Epithelial cell of esophagus (primary cell): ENCODE measurements around the gene DSCAML1.
"Not testable (repeated sequence)": the region's sequence is repeated elsewhere in the genome, so short reads cannot be mapped to it uniquely, and the experiment has no call there.

Experiments
- DNase-seq: peaks from one replicate; pipeline ENCODE4 v3.0.0; 2010; ENCODE audit warnings: low read depth
- H3K4me3 ChIP-seq: 2 replicates; pipeline ENCODE4 v1.5.1; 2011; ENCODE audit warnings: mild to moderate bottlenecking, low read length, control low read depth
- TF ChIP-seq, protein P1 (sequence below): IDR thresholded peaks from 2 replicates; pipeline ENCODE4 v1.5.1; 2011; ENCODE audit warnings: low read depth, mild to moderate bottlenecking, low read length, control low read depth, inconsistent platforms; ENCODE audit not compliant: insufficient read depth; ENCODE audit errors: missing control alignments

Gene DSCAML1

DNA sequence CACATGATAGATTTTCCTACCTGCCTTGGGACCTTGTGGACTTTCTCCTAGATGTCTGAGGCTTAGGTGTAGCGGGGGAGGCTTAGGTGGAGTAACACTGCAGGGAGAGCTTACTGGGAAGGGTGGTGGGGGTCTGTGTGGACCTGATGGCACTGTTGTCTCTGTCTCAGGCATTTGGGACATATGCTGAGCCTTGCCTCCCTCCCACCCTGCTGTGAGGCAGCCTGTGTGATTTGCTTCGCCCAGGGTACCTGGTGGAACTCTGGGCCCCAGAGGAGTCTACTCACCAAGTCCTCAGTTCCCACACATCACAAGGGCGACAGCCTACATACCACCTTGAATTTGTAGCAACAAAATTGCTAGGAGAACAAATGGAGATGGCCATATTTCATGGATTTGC is 388.7 kb downstream of the DSCAML1 start:
- TF ChIP-seq, protein P1, sequence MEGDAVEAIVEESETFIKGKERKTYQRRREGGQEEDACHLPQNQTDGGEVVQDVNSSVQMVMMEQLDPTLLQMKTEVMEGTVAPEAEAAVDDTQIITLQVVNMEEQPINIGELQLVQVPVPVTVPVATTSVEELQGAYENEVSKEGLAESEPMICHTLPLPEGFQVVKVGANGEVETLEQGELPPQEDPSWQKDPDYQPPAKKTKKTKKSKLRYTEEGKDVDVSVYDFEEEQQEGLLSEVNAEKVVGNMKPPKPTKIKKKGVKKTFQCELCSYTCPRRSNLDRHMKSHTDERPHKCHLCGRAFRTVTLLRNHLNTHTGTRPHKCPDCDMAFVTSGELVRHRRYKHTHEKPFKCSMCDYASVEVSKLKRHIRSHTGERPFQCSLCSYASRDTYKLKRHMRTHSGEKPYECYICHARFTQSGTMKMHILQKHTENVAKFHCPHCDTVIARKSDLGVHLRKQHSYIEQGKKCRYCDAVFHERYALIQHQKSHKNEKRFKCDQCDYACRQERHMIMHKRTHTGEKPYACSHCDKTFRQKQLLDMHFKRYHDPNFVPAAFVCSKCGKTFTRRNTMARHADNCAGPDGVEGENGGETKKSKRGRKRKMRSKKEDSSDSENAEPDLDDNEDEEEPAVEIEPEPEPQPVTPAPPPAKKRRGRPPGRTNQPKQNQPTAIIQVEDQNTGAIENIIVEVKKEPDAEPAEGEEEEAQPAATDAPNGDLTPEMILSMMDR, result no peak

DNA sequence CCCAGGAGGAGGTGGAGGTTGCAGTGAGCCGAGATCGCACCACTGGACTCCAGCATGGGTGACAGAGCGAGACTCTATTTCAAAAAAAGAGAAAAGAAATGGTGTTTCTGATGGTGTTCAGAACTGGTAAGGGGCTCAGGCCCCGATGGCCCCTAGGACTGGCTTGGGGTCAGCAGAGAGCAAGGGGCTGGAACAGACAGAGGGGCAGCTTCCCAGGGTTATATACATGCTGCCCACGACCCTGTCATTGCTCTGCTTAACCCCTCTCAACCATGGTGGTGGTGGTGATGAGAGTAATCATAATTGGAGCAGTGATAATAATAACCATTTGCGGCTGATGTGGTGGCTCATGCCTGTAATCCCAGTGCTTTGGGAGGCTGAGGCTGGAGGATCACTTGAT is 390.0 kb downstream of the DSCAML1 start:
- TF ChIP-seq, protein P1, result no peak
- DNase-seq, result no peak
- H3K4me3 ChIP-seq, result no peak overlapping the region

More for the DNA sequence above, 388.7 kb downstream of the DSCAML1 start:
- H3K4me3 ChIP-seq, result no peak overlapping the region
- DNase-seq, result no peak

- DNase-seq, result not testable (repeated sequence)
These were observed 391.1 kb downstream of the DSCAML1 start for GRCh38 chr11:117405898-117406297.

GRCh38 chr11:117399100-117399840 is 397.7 kb downstream of the DSCAML1 start:
- H3K4me3 ChIP-seq, result not testable (repeated sequence)

More at GRCh38 chr11:117405898-117406297, 391.1 kb downstream of the DSCAML1 start:
- H3K4me3 ChIP-seq, result not testable (repeated sequence)

DNA sequence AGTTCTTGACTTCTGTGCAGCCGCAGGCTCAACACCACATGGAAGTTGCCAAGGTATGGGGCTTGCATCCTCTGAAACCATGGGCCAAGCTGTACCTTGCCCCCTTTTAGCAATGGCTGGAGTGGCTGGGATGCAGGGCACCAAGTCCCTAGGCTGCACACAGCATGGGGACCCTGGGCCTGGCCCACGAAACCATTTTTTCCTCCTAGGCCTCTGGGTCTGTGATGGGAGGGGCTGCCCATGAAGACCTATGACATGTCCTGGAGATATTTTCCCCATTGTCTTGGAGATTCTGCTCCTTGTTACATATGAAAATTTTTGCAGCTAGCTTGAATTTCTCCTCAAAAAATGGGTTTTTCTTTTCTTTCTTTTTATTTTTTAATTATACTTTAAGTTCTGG is 398.4 kb downstream of the DSCAML1 start:
- not testable (repeated sequence) for DNase-seq, H3K4me3 ChIP-seq

More at GRCh38 chr11:117399100-117399840, 397.7 kb downstream of the DSCAML1 start:
- DNase-seq, result not testable (repeated sequence)

GRCh38 chr11:117396970-117397369 is 400.0 kb downstream of the DSCAML1 start:
- TF ChIP-seq, protein P1, result no peak
- H3K4me3 ChIP-seq, result no peak overlapping the region
- no peak for DNase-seq

DNA sequence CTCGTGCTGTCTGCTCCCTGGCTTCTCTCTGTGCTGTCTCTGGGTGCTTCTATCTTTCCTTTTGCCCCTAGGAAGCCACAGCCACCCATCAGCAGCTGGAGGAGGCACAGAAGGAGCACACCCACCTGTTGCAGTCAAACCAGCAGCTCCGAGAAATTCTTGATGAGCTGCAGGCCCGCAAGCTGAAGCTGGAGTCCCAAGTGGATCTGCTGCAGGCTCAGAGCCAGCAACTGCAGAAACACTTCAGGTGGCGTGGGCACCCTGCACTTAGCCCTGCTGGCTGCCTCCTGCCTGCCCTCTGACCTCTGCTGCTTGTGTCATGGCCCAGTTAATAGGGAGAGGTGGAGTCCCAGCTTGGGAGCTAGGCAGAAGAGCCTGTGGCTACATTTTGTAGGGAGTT is 401.5 kb downstream of the DSCAML1 start:
- DNase-seq, result no peak
- TF ChIP-seq, protein P1, result no peak
- H3K4me3 ChIP-seq, result no peak overlapping the region

- DNase-seq, result no peak
- H3K4me3 ChIP-seq, result no peak overlapping the region
- TF ChIP-seq, protein P1, result no peak
These were observed 402.6 kb downstream of the DSCAML1 start for GRCh38 chr11:117394221-117394925.
